SK-N-MC (cell line): ENCODE results near the gene SLC25A41.

Experiments used
- DNase-seq: peaks from one replicate; pipeline ENCODE4 v3.0.0-alpha.2; 2011; ENCODE audit warnings: low read depth, low spot score
- H3K27ac ChIP-seq: fragments of 200-600 bp; sonication (generic); 2 replicates; pipeline ENCODE4 v1.5.1; 2016; ENCODE audit warnings: mixed run types
- H3K36me3 ChIP-seq: fragments of 200-600 bp; sonication (generic); 2 replicates; pipeline ENCODE4 v1.6.1; 2017; ENCODE audit warnings: antibody characterized with exemption, low read length, mixed read lengths; ENCODE audit not compliant: insufficient read depth
- H3K4me3 ChIP-seq: fragments of 200-600 bp; sonication (generic); 2 replicates; pipeline ENCODE4 v1.5.1; 2016
- H3K9ac ChIP-seq: fragments of 200-600 bp; sonication (generic); 2 replicates; pipeline ENCODE4 v1.8.0; 2017; ENCODE audit warnings: mixed run types, mixed read lengths; ENCODE audit not compliant: insufficient read length
- H3K9me3 ChIP-seq: fragments of 200-600 bp; sonication (generic); 2 replicates; pipeline ENCODE4 v1.6.1; 2017; ENCODE audit warnings: low read depth, mild to moderate bottlenecking, antibody characterized with exemption, low read length, moderate library complexity, mixed read lengths
- EZH2 ChIP-seq: fragments of 200-600 bp; sonication (generic); IDR thresholded peaks from one replicate; pipeline ENCODE4 v1.6.1; 2017; ENCODE audit warnings: antibody characterized with exemption
- FOXP2 ChIP-seq: optimal IDR thresholded peaks from 2 replicates; pipeline ENCODE3; 2011; ENCODE audit warnings: mild to moderate bottlenecking, moderate library complexity; ENCODE audit not compliant: insufficient read depth; ENCODE audit errors: extremely low read length, control extremely low read depth
- POLR2AphosphoS5 ChIP-seq: IDR thresholded peaks from 2 replicates; pipeline ENCODE4 v1.6.1; 2012; ENCODE audit warnings: mild to moderate bottlenecking, low read depth, low read length, borderline replicate concordance

Gene SLC25A41

DNA sequence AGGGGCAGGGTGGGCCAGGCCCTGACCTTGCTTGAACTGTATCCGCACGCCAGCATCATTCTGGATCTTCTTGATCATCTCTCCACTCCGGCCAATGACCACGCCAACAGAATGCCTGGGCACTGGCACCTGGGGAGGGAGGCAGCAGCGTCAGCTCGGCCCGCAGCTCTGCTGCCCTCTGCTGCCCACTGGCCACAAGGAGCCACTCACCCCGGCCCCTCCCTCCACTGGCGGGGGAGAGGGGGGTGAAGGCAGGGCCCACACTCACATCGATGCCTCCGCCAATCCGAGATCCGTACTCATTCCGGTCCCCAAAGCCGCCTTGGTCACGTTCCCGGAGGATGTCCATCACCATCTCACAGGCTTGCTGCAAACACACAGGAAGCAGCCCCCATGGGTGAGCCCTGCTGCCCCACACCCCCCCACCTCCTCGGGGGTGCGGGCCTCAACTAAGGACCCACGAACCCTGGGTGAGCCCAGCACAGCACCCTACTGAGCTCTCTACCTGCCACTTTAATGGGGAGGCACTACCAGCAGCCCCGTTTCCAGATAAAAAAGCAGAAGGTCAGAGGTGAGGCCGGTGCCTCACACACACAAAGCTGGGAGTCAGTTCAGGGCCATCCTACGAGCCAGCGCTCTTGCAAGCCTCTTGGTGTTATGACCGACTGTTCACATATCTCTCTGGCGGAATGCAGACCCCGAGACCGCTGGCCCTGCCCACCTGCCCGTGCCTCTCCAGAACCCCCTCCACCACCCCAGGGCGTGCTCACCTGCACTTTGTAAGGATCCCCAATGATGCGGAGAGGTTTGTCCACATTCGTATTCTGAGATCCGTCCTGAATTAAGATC, 15.6 kb downstream of the SLC25A41 start:
- no peak for TF ChIP-seq FOXP2
- no peak for TF ChIP-seq EZH2
- TF ChIP-seq POLR2AphosphoS5 = no peak
- H3K9ac ChIP-seq = no peak overlapping the region
- peaks cover 91% of the 10 kb centered on the region for H3K36me3 ChIP-seq
- H3K27ac ChIP-seq = no peak overlapping the region
- H3K4me3 ChIP-seq = no peak overlapping the region
- H3K9me3 ChIP-seq = no peaks in the 10 kb centered on the region
- no peak for DNase-seq

DNA sequence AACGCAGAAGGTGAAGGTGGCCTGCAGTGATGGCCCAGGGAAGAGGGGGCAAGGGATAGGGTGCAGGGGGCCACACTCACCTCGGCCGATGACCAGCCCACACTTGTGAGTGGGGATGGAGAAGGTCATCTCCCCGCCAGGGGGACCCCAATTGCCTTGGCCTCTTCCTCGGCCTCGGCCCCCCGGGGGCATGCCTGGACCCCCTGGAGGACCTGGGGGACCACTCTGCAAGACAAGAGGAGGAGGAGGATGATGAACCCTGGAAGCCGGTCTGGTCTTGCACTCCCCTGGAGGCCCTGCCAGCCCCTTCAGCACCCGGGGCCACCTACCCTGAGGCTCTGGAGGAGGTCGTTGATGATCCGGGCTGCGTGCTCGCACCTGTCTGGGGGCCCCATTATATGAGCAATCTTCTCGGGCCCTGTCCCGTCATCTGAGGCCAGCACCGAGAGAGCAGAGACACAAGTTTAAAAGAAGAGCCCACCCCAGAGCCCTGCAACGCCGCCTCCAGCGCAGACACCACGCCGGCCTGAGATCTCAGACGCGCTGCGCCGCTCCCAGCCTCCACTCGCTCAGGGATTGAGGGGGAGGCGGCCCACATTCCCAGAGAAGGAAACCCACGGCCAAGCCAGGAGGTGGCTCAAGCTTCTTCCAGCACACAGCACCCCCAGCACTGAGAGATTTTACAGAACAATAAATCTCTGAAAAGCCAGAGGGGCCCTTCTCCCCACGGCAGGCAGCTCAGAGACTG, 16.7 kb downstream of the SLC25A41 start:
- H3K9me3 ChIP-seq = no peaks in the 10 kb centered on the region
- TF ChIP-seq EZH2 = no peak
- TF ChIP-seq POLR2AphosphoS5 = no peak
- TF ChIP-seq FOXP2 = no peak
- H3K9ac ChIP-seq = no peak overlapping the region
- no peak overlapping the region for H3K4me3 ChIP-seq
- no peak overlapping the region for H3K27ac ChIP-seq
- peaks cover 86% of the 10 kb centered on the region for H3K36me3 ChIP-seq
- no peak for DNase-seq

DNA sequence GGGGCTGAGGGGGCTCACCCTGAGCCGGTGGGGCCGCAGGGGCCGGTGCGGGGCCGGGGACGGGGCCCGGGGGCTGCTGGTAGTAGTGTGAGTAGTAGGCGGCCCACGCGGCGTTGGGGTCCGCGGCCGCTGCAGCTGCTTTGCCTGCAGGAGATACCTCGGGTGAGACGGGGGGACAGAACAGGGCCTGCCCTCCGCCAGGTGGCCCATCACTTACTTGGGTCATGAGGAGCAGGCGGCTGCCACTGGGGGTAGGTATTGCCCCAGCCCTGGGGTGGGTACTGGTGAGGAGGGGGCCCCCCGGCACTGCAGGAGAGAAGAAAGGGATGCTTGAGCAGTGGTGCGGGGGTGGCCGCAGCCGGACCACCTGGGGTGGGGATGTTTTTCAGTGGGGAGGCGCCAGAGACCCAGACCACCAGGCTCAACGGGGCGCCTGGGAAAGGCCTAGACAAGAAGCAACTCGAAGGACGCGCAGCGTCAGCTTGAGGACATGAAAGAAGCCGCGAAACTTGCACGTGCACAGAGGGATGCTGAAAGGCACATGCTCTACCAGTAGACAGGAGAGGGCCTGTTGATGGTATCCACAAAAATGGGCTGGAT, 17.9 kb downstream of the SLC25A41 start:
- Histone ChIP-seq H3K9me3 (no peaks in the 10 kb centered on the region), H3K4me3 (no peak overlapping the region), H3K27ac (no peak overlapping the region), H3K36me3 (peaks cover 74% of the 10 kb centered on the region), H3K9ac (no peak overlapping the region)
- no peak for TF ChIP-seq EZH2
- TF ChIP-seq POLR2AphosphoS5 = peak; percentile 10; the same call in 1 of the 2 replicates
- no peak for DNase-seq

DNA sequence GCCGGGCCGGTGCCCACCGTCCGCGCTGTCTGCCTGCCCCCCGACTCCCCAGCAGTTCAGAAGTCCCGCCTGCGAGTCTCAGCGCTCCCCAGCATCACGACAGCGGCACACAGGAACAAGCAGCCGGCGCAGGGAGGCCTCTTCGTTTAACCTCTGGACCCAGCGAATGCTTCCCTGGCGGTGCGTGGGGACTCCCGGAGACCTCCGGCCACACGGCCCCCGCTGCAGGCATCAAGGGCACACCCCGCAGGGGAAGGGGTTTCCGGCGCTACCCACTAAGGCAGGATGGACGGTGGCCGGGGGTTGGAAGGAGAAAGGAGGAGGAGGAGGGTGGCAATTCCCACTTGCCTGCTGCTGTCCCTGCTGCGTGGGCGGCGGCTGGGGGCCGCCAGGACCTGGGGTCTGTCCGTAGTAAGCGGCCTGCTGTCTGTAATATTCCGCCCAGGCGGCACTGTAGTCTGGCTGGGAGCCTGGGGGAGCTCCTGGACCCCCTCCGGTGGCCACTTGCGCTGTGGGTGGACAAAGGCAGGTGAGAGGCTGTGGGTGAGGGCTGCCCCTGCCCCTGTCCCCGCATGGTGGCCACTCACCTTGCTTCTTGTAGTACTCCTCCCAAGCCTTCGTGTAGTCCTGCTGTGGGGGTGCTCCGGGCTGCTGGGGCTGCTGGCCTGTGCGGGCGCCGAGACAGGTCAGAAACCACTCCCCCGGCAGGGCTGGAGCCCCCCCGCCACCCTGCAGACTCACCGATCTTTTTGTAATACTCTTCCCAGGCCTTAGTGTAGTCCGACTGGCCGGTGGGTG, 18.6 kb downstream of the SLC25A41 start:
- H3K9ac ChIP-seq = no peak overlapping the region
- no peaks in the 10 kb centered on the region for H3K9me3 ChIP-seq
- peaks cover 67% of the 10 kb centered on the region for H3K36me3 ChIP-seq
- H3K4me3 ChIP-seq = no peak overlapping the region
- DNase-seq = no peak
- no peak for TF ChIP-seq POLR2AphosphoS5
- no peak overlapping the region for H3K27ac ChIP-seq

DNA sequence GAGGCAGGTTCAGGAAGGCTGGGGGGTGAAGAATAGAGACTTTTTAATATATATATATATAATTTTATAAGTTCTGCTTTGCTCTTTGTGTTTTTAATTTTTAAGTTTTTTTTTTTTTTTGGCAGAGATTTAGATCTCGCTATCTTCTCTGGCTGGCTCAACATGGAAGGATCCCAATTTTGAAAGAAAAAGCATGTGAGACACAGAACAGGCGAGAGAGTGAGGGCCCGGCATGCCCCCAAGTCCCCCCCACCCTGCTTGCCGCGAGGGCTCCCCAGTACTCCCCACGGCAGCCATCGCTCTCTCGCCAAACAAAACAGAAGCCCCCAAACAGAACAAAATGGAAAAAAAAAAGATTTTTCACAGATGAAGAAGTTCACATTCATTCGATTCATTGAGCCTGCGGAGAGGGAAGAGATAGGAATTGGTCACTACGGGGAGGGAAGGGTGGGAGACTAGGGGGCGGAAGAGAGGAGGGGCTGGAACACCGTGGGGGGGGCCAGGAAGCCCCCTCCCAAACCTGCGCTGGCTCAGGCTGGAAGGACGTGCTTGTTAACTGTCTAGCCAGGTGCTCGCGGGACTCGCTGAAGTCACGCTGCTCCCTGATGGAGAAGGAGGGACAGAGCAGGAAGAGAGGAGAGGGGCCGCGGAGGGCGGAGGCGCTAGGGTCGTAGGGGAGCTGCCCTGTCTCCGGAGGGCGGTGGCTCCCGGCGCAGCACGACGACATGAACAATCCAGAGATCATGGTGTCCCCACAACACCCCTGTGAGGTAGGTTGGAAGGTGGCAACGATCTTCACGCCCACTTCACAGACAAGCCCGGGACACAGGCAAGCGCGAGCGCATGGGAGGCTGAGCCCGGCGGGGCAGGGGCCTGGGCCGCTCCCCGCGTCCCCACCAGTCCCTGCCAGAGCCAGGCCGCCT, 19.6 kb downstream of the SLC25A41 start:
- Histone ChIP-seq H3K9ac (no peak overlapping the region), H3K27ac (no peak overlapping the region), H3K36me3 (peaks cover 57% of the 10 kb centered on the region), H3K4me3 (no peak overlapping the region), H3K9me3 (no peaks in the 10 kb centered on the region)
- TF ChIP-seq FOXP2 (no peak), POLR2AphosphoS5 (no peak), EZH2 (no peak)
- DNase-seq = no peak

DNA sequence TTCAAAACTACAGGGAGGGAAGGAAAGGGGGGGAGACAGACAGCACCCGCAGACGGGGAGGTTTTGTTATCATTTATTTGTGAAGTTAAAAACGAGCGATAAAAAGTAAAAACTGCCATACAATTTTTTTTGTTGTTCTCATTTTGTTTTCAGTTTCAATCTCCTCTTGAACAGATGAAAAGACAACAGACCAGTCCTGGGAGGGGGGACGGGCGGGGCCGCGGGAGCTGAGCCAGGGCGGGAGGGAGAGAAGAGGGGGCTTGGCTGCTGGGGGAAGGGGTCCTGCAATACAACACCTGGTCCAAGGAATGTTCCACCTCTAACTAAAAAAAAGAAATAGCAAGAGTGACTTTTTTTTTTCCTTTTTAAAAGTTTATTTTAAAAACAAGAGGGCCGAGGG, 20.3 kb downstream of the SLC25A41 start:
- Histone ChIP-seq H3K36me3 (peaks cover 50% of the 10 kb centered on the region), H3K27ac (peak overlapping the region; percentile 19; the same call in 1 of the 2 replicates), H3K9me3 (no peaks in the 10 kb centered on the region), H3K4me3 (no peak overlapping the region), H3K9ac (no peak overlapping the region)
- TF ChIP-seq FOXP2 = no peak
- TF ChIP-seq EZH2 = no peak
- TF ChIP-seq POLR2AphosphoS5 = no peak
- no peak for DNase-seq

DNA sequence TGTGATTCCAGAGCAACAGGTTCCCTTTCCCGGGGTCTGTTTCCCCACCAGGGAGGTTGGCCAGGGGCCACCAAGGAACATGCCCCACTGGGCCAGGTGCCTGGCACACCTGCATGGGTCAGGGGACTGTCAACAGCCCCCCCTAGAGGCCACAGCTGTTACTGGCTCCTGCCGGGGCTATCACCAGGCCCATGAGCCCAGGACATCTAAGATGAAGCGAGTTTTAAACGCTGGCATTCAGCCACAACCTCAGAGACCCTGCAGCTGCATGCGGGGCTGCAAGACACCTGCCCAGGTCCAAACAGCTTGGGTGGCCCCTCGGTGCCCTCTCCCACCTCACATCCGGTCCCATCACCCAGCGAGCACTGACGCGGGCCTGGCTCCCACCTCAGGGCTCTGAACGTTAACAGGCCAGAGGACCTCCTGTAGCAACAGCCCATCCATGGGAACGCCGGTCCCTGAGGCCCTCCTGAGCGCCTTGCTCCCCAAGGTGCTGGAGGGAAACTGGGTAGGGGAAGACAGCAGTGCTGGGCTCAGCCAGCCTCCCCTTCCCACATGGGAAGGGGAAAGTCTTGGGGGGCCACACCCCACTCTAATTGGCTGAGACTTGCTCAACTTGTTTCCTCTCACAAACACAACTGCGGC, 21.0 kb downstream of the SLC25A41 start:
- TF ChIP-seq POLR2AphosphoS5 (peak; percentile 23; the same call in 1 of the 2 replicates), EZH2 (no peak)
- no peak for DNase-seq
- Histone ChIP-seq H3K9ac (no peak overlapping the region), H3K27ac (no peak overlapping the region), H3K4me3 (no peak overlapping the region), H3K9me3 (no peaks in the 10 kb centered on the region), H3K36me3 (peaks cover 43% of the 10 kb centered on the region)
